K562 treated with DMSO at 1 percent for 24 hours (cell line): Measurements from ENCODE around the gene RPL28. TPM values are rescaled to one million over a fixed set of nuclear protein-coding genes. Genes with fewer than 3 reads are reported as not detected.

ENCODE experiments used
- total RNA-seq: library from RNA; unstranded; fragments of 300-600 nt; gene quantifications from 2 replicates; pipeline ENCODE4 v1.2.3, GENCODE V29; 2022; ENCODE audit warnings: low read depth; ENCODE audit not compliant: insufficient read depth

Gene RPL28
- 3,982 and 4,146 TPM in 2 replicates for total RNA-seq

DNA sequence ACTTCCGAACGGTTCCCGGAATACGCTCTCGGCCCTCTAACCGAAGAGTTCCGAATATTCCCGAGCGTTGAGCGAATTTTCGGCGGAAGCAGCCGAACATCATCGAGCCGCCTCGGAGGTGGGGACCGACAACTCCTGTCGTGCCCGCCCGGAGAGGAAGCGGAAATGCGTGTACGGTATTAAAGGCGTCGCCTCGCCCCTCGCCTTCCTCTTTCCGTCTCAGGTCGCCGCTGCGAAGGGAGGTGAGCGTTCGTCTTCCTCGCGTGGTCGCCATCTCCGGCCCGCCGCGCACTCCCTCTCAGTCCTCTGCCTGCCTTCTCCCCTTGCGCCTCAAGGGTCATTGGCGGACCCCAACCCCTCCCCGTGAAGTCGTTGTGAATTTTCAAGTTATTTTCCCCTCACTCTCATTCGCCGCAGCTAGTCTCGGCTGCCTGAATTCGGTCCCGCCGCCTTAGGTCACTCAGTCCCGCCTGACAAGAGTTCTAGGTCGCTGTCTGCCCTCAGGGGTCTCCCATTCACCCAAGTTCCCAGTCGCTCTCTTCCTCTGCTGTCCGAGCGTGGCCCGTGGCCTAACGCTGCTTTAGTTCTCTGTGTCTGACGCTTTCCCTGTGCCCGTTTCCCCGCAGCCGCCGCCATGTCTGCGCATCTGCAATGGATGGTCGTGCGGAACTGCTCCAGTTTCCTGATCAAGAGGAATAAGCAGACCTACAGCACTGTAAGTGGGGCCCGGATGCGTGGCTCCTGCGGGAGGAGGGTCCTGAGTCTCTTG lies at the start of gene RPL28:
TSS of gene RPL28 (plus strand) at position 209 of the 769 bp plus-strand sequence. CDS start at position 635, 426 bp downstream.

DNA sequence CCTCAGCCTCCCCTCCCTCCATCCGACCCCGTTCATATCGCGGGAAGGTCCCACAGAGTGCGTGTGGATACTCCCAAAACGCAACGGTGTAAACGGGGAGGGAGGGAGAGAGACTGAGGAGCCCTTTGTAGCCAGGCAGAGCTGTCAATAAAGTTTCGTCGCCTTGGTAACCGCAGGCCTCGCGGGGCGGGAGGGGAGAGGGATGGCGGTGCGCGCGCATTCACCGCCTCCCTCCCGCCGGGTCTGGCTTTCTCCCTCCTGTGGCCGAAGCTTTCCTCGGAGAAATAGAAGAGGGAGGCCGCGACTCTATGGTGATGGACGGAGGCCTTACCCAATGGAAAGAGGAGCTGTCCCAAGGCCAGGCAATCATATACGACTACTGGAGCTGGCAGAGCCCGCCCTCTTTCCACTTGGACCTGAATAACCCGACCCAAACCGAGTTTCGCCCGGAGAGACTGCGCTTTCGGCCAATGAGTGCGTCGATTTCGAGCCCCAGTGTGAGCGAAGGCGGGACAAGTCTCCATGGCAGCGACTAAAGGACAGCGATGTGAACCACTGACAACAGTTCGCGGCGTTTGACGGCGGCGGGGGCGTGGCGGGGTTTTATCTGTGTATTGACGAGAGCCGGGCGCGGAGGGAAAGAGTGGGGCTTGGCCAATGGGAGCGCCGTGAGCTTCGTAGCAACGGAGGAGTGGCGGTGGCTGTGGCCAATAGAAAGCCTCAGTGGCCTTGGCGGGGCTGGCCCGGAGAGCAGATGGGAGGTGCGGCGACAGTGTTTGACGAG lies 46.4 kb upstream of the RPL28 start, which contains the start of gene KMT5C:
TSS of gene KMT5C (plus strand) at position 772 of the 784 bp plus-strand sequence. CDS start 2,061 bp downstream, outside the sequence.

DNA sequence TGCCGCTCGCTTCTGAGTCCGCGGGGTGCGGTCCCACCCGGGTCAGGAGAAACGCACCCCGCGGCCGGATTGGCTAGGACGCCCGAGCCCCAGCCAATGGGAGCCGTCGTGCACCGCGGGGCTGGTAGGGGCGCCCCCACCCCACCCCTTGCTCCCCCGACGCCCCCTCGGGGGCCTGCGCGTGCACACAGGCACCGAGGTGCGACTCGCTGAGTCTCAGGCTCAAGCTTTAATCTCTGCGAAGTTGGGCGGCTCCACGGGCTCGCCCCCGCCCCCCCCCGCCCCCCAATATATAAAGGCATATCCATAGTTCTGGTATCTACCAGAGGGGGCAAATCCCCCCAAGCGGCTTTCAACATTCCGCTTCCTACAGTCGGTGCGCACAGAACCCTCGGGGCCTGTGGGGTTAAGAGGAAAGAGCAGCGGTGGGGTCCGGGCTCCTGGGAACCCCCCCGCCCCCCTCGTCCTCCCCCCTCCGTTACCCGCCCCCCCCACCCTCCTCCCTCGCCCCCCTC lies 31.0 kb upstream of the RPL28 start, which contains the start of gene COX6B2:
TSS of gene COX6B2 (minus strand) at position 22 of the 515 bp plus-strand sequence. CDS start 198 bp downstream, outside the sequence.

DNA sequence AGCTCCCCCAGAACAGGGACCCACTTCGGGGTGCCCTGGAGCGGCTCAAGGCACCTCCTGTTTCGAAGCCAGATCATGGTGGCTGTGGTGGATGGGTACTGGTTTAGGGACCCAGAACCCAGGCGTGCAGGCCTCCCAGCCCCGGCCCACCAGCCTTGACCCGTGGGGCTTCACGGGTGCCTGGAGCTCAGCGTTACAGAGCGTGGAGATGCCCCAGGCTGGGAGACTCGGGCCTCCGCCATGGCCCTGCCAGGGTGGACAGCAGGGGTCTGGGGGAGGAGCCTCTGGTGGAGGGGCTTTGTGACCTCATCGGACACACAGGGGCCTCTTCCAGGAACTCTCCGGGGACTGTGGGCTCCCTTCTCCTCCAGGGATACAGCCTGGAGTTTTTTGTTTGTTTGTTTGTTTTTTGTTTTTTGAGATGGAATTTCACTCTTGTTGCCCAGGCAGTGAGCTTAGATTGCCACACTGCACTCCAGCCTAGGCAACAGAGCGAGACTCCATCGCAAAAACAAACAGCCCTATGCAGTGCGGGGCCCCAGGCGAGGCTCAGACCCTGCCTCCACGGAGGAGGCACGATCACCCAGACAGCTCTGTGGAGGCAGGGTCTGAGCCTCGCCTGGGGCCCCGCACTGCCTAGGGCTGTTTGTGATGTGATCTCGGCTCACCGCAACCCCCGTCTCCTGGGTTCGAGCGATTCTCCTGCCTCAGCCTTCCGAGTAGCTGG lies 22.6 kb upstream of the RPL28 start, which contains the start of gene GARIN5B:
TSS of gene GARIN5B (minus strand) at position 271 of the 727 bp plus-strand sequence. CDS start at position 77, 194 bp downstream.

DNA sequence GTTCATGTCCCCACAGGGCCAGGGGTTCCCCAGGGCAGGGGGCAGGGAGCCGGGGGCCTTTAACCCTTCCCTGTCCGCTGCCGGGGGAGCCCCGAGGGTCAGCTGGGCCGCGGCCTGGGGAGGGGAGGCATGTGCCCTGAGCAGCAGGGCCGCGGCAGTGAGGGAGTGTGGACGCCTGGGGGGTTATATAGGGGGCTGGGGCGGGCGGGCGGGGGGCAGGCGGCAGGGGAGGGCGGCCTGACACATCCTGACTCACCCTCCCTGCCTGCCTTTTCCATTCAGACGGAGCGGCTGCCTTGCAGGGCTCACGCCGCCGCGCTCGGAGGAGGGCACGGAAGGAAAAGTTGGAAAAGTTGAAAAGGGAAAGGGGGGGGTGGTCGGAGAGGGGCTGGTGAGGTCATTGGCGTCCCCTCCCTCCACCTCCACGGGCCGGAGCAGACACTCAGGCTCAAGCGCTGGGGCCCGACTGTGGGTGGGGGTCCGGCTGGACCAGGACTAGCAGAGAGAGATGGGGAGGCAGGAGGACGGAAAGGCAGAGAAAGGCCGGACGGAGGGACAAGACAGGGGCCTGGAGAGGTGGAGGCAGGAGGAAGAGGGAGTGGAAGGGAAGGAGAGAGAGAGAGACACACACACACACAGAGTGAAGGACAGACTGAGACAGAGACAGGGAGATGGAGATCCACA lies 15.3 kb upstream of the RPL28 start, which contains the start of gene IL11:
TSS of gene IL11 (minus strand) at position 159 of the 684 bp plus-strand sequence. CDS start at position 6, 153 bp downstream.

DNA sequence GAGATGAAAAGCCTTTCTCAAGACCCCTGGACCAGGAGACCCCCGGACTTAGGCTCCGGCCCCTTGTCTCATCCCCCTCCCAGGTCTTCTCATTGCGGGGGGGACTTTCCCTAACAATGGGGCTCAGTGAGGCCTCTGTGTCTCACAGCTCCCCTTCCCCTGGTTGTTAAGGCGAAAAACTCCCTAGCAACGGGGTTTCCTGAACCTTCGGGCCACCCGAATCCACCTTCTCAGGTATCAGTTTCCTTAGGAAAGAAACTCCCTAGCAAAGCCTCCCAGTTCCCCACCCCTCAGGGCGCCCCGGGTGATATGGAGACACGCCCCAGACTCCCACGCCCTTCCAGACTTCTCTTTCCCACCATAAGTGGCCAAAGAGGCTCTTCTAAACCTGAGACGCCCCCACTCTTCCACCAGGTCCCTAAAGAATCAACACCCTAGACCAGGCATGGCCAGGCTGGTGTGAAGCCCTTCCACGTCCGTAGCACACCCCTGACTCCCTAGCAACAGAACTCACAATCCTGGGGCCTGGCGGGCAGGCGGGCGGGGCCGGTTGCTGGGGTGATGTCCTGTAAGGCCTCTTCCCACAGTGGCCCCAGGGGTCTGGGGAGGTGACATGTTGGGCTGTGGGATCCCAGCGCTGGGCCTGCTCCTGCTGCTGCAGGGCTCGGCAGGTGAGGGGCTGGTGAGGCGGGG lies 9.3 kb upstream of the RPL28 start, which contains the start of gene TMEM190:
TSS of gene TMEM190 (plus strand) at position 586 of the 693 bp plus-strand sequence. CDS start at position 614, 28 bp downstream.

DNA sequence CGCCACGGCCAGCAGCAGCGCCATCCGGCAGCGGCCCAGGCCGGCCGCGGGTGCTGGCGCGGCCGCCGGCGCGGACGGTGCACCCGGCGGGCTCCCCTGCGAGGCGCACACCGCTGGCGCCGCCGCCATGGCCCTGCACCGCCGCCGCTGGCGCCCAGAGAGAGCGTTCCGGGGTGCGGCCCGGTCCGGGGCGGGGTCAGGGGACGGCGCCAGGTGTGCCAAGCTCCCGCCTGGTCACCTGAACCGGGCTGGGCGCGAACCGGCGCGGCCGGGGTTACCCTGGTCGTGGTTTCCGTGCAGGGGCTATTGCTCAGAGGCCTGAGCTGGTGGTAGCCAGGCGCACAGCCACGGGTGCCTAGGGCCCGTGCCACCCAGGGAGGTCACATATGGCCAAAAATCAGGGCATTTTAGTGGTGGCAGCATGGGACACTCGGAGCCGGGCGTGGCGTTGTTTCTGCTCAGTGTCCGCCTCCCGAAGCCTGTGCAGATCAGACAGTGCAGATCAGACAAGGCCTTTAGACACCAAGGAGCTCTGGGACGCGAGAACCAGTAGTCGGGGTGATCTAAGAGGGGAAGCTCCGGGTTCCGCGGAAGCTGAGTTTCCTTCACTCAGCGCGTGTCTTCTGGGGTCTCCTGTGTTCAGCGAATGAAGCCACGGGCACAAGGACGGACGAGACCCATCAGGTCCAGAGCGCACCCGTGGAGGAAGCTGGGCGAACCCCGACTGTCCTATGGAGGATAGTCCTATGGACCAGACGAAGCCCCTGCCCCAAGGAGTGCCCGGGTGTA lies 1.4 kb upstream of the RPL28 start, which contains the start of gene TMEM238:
TSS of gene TMEM238 (minus strand) at position 162 of the 789 bp plus-strand sequence. CDS start at position 129, 33 bp downstream.

DNA sequence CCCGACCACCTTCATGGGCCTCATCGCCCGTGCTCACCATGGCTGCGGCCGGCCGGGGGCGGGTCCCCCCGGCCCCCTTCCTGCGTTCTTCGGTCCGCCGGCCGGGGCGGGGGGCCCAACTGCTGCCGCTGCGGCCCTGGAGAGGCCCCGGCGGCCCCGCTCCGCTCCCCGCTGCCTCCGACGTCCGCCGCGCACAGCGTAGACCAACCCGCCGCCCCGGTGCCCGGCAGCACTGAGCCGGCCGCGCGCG lies 21.7 kb downstream of the RPL28 start, which contains the start of gene UBE2S:
TSS of gene UBE2S (minus strand) at position 239 of the 250 bp plus-strand sequence. CDS start at position 40, 199 bp downstream.

DNA sequence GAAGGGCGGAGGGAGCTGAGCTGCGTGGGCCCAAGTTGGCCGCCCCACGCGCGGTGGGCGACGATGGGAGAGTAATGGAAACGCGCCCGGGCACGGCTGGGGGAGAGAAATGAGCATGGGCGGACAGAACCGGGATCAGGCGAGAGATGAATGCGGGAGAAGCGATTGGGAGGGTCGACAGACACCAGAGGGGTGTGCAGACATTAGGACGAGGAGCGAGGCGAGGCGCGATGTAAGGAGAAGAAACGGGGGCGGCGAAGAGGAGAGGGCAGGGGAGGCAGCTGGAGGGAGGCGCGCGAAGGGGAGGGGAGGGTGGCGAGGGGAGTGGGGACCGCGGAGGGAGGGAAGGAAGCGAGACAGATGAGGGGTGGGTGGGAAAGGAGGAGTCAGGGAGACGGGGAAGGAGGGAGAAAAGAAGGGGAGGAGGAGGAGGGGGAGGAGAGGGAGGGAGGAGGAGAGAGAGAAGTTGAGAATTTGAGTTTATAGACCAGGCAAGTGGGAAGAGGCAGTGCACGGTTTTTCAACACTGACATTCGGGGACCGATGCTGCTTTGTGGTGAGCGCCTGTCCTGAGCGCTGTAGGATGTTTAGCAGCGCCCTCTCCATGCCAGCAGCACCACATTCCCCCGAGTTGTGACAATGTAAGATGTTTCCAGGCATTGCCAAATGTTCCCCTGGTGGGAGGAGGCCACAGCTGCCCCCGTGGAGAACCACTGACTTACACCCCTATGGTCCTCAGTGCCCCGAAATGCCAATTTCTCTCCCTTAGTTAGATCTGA lies 57.5 kb downstream of the RPL28 start, which contains the start of gene SHISA7:
TSS of gene SHISA7 (minus strand) at position 256 of the 779 bp plus-strand sequence. CDS start 437 bp downstream, outside the sequence.

Other genes with a start within 250 kb of the RPL28 start
- gene TNNT1, start 236.7 kb upstream of the RPL28 start, total RNA-seq: 320 and 369 TPM in 2 replicates
- gene TNNI3, start 228.2 kb upstream of the RPL28 start, total RNA-seq: 62.6 and 70.5 TPM in 2 replicates
- gene DNAAF3, start 219.3 kb upstream of the RPL28 start, total RNA-seq: 19.6 and 22.9 TPM in 2 replicates
- gene SYT5, start 205.6 kb upstream of the RPL28 start, total RNA-seq: 7.9 and 9.6 TPM in 2 replicates
- gene PTPRH, start 176.4 kb upstream of the RPL28 start, total RNA-seq: 28.3 and 33.7 TPM in 2 replicates
- gene TMEM86B, start 157.2 kb upstream of the RPL28 start, total RNA-seq: 14.2 and 19.4 TPM in 2 replicates
- 109 and 112 TPM in 2 replicates for gene PPP6R1, start 126.9 kb upstream of the RPL28 start, total RNA-seq
- 89.9 and 92.8 TPM in 2 replicates for gene HSPBP1, start 105.8 kb upstream of the RPL28 start, total RNA-seq
- gene BRSK1, start 101.9 kb upstream of the RPL28 start, total RNA-seq: 7.4 and 8.4 TPM in 2 replicates
- 3.5 and 3.8 TPM in 2 replicates for gene TMEM150B, start 60.6 kb upstream of the RPL28 start, total RNA-seq
- gene KMT5C, start 46.1 kb upstream of the RPL28 start, total RNA-seq: 71.4 and 83.5 TPM in 2 replicates
- gene COX6B2, start 31.2 kb upstream of the RPL28 start, total RNA-seq: not detected in 2 replicates
- not detected in 2 replicates for gene GARIN5B, start 22.7 kb upstream of the RPL28 start, total RNA-seq
- gene IL11, start 15.5 kb upstream of the RPL28 start, total RNA-seq: not detected in 2 replicates
- not detected in 2 replicates for gene TMEM190, start 9.1 kb upstream of the RPL28 start, total RNA-seq
- 6.7 and 9.3 TPM in 2 replicates for gene TMEM238, start 1.6 kb upstream of the RPL28 start, total RNA-seq
- gene UBE2S, start 21.9 kb downstream of the RPL28 start, total RNA-seq: 574 and 580 TPM in 2 replicates
- gene SHISA7, start 57.4 kb downstream of the RPL28 start, total RNA-seq: 0.13 and 0.37 TPM in 2 replicates
- 89.2 and 101 TPM in 2 replicates for gene ISOC2, start 75.7 kb downstream of the RPL28 start, total RNA-seq
- not detected in 2 replicates for gene C19orf85, start 78.8 kb downstream of the RPL28 start, total RNA-seq
- 24.8 and 40.1 TPM in 2 replicates for gene ZNF628, start 90.7 kb downstream of the RPL28 start, total RNA-seq
- 42.4 and 59.4 TPM in 2 replicates for gene NAT14, start 99.3 kb downstream of the RPL28 start, total RNA-seq
- gene SSC5D, start 102.5 kb downstream of the RPL28 start, total RNA-seq: 0.81 and 2.3 TPM in 2 replicates
- gene SBK2, start 151.2 kb downstream of the RPL28 start, total RNA-seq: not detected in 2 replicates
- gene SBK3, start 159.6 kb downstream of the RPL28 start, total RNA-seq: 0.54 and 0.58 TPM in 2 replicates
- 21.0 and 21.2 TPM in 2 replicates for gene ZNF579, start 194.9 kb downstream of the RPL28 start, total RNA-seq
- gene FIZ1, start 213.6 kb downstream of the RPL28 start, total RNA-seq: 22.4 and 24.3 TPM in 2 replicates
- gene ZNF524, start 214.4 kb downstream of the RPL28 start, total RNA-seq: 36.7 and 51.4 TPM in 2 replicates
- 42.3 and 49.2 TPM in 2 replicates for gene ZNF865, start 219.7 kb downstream of the RPL28 start, total RNA-seq
- gene ZNF784, start 238.6 kb downstream of the RPL28 start, total RNA-seq: 8.9 and 10.8 TPM in 2 replicates